ENCODE measurements around the gene LIM2.

DNA sequence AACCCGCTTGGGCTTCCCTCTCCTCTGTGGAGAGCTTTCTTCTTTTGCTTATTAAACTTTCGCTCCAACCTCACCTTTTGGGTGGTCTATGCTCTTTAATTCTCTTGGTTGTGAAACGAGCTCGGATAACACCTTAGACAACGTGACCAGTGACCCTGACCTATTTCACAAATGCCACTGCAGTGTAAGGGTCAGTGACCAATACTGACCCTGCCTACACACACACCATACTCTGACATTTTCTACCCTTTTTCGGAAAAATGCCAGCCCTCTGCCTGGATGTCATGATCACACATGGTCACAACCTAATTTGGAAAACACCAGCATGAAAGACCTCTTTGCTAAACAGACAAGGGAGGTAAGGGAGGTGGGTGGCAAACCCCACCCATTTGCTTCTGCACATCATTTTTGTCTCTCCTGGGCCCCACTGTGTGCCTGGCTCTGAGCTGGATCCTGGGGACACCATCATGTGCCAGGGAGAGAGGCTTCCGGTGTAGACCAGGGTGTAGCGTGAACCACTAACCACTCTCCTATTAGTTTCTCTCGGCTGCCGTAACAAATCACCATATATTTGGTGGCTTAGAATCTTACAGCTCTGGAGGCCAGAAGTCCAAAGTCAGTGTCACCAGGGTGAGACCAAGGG, 31.5 kb downstream of the LIM2 start:
- TF ChIP-seq, protein P1, sequence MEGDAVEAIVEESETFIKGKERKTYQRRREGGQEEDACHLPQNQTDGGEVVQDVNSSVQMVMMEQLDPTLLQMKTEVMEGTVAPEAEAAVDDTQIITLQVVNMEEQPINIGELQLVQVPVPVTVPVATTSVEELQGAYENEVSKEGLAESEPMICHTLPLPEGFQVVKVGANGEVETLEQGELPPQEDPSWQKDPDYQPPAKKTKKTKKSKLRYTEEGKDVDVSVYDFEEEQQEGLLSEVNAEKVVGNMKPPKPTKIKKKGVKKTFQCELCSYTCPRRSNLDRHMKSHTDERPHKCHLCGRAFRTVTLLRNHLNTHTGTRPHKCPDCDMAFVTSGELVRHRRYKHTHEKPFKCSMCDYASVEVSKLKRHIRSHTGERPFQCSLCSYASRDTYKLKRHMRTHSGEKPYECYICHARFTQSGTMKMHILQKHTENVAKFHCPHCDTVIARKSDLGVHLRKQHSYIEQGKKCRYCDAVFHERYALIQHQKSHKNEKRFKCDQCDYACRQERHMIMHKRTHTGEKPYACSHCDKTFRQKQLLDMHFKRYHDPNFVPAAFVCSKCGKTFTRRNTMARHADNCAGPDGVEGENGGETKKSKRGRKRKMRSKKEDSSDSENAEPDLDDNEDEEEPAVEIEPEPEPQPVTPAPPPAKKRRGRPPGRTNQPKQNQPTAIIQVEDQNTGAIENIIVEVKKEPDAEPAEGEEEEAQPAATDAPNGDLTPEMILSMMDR (IDR thresholded peaks at IDR 0.05 in 8 of 11, conservative IDR thresholded peaks at IDR 0.05 in 3 of 11), result no peak
- TF ChIP-seq POLR2A (IDR thresholded peaks at IDR 0.05), result no peak
- no peak for TF ChIP-seq POLR2AphosphoS5 (IDR thresholded peaks at IDR 0.05)
